MM.1S (cell line): ENCODE measurements around the gene TENM4.

Experiments used
- CTCF ChIP-seq: fragments of 300-600 bp; sonication (generic); IDR thresholded peaks from 2 replicates; pipeline ENCODE4 v1.5.1; 2016; ENCODE audit warnings: antibody characterized with exemption, low read length, mixed read lengths
- EZH2 ChIP-seq: fragments of 300-600 bp; sonication (generic); optimal IDR thresholded peaks from 2 replicates; pipeline ENCODE3; 2017; ENCODE audit warnings: low read depth, mild to moderate bottlenecking, antibody characterized with exemption, low read length, mixed read lengths

DNA sequence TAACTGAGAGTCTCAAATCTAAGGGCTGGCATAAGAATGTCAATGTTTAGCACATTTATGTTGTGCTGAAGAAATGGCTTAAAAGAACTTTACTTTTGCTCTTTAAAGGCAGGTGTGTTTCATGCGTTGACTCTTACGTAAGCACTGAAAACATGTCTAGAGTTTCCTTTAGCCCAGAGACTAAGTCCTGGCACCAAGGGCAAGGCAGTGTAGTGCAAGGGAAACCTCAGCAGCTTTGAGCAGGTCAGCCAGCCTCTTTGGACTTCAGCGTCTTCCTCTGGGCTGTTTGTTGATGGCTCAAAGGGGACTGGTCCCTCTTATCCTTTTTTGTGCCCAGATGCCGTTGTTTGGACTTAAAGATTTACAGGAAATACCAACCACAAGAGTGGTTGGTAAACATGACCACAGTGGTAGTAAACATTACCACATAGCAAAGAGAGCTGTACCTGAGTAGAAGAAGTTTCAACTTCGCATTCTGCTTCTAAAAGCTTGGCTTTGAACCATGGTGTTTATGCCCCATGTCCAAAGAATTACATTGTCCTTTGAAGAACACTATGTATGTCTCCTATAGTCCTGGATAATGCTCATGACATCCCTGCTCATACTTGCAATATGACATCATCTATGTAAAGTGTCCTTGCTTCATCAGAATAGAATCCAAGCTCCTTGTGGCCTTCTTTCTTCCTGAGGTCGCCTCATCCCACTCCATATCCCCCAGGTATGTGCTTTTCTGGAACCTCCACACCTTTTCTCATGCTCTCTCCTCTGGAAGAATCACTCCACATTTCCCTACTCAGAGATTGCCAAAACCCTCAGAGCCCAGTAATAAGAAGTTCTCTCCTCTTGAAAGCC, 23.5 kb downstream of the TENM4 start:
- TF ChIP-seq CTCF (no peak), EZH2 (no peak)
